ENCODE data around the gene GRIA4. TPM values are rescaled to one million over a fixed set of nuclear protein-coding genes. Genes with fewer than 3 reads are reported as not detected.

The GRIA4 gene
- polyA plus RNA-seq, 1 donor from 2014 or later = 6.3 TPM

DNA sequence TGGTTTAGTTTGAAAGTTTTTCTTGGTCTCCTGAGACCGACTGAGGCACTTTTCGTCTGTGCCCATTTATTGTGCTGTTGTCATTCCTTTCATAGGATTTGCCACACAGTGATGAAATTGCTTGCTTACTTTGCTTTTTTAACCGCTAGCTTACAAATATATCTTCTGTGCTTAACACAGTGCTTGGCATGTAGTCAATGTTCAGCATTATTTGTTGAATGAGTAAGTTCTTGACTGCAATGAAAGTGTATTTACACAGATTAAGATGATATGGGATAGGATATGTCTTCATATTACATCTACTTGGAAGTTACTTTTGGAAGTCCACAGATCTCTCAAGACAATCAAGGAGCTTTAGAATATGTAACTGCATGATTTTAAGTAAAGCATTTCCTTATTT is 91.2 kb downstream of the GRIA4 start:
- Histone ChIP-seq H3K27me3 (ENCODE audit: insufficient read depth, low read depth, low read length) (no peaks in the 10 kb centered on the region), H3K9me2 (ENCODE audit: insufficient read depth, low read length) (no peaks in the 10 kb centered on the region), H3F3A (ENCODE audit: insufficient read depth, low read length, poor library complexity, severe bottlenecking) (no peaks in the 10 kb centered on the region), H3K4me2 (ENCODE audit: low read length) (no peak overlapping the region), H3K27ac (ENCODE audit: low read length) (no peak overlapping the region), H3K36me3 (ENCODE audit: insufficient read depth, low read length) (no peaks in the 10 kb centered on the region), H3K4me3 (ENCODE audit: low read length) (no peak overlapping the region), H3K9ac (ENCODE audit: low read length) (no peak overlapping the region), H3K79me2 (replicated peaks; ENCODE audit: insufficient read depth, low read length) (no peaks in the 10 kb centered on the region), H4K20me1 (ENCODE audit: insufficient read depth) (no peaks in the 10 kb centered on the region), H3K9me3 (ENCODE audit: low read length) (no peaks in the 10 kb centered on the region), H2AFZ (ENCODE audit: low read depth, low read length) (no peak overlapping the region)
- TF ChIP-seq RAD21 (conservative IDR thresholded peaks at IDR 0.05) (no peak), SMC3 (conservative IDR thresholded peaks at IDR 0.05; ENCODE audit: poor library complexity) (no peak), MXI1 (conservative IDR thresholded peaks at IDR 0.05; ENCODE audit: poor library complexity, severe bottlenecking) (no peak), EP300 (conservative IDR thresholded peaks at IDR 0.05; ENCODE audit: poor library complexity, severe bottlenecking) (no peak), POLR2AphosphoS5 (IDR thresholded peaks at IDR 0.05) (no peak), TAF1 (IDR thresholded peaks at IDR 0.05; ENCODE audit: low read depth) (no peak), EZH2 (IDR thresholded peaks at IDR 0.05; ENCODE audit: borderline replicate concordance, insufficient read depth, low read length, poor library complexity, severe bottlenecking) (no peak)
- TF ChIP-seq, protein P1, sequence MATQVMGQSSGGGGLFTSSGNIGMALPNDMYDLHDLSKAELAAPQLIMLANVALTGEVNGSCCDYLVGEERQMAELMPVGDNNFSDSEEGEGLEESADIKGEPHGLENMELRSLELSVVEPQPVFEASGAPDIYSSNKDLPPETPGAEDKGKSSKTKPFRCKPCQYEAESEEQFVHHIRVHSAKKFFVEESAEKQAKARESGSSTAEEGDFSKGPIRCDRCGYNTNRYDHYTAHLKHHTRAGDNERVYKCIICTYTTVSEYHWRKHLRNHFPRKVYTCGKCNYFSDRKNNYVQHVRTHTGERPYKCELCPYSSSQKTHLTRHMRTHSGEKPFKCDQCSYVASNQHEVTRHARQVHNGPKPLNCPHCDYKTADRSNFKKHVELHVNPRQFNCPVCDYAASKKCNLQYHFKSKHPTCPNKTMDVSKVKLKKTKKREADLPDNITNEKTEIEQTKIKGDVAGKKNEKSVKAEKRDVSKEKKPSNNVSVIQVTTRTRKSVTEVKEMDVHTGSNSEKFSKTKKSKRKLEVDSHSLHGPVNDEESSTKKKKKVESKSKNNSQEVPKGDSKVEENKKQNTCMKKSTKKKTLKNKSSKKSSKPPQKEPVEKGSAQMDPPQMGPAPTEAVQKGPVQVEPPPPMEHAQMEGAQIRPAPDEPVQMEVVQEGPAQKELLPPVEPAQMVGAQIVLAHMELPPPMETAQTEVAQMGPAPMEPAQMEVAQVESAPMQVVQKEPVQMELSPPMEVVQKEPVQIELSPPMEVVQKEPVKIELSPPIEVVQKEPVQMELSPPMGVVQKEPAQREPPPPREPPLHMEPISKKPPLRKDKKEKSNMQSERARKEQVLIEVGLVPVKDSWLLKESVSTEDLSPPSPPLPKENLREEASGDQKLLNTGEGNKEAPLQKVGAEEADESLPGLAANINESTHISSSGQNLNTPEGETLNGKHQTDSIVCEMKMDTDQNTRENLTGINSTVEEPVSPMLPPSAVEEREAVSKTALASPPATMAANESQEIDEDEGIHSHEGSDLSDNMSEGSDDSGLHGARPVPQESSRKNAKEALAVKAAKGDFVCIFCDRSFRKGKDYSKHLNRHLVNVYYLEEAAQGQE (IDR thresholded peaks at IDR 0.05; ENCODE audit: borderline replicate concordance) = no peak
- TF ChIP-seq, protein P2, sequence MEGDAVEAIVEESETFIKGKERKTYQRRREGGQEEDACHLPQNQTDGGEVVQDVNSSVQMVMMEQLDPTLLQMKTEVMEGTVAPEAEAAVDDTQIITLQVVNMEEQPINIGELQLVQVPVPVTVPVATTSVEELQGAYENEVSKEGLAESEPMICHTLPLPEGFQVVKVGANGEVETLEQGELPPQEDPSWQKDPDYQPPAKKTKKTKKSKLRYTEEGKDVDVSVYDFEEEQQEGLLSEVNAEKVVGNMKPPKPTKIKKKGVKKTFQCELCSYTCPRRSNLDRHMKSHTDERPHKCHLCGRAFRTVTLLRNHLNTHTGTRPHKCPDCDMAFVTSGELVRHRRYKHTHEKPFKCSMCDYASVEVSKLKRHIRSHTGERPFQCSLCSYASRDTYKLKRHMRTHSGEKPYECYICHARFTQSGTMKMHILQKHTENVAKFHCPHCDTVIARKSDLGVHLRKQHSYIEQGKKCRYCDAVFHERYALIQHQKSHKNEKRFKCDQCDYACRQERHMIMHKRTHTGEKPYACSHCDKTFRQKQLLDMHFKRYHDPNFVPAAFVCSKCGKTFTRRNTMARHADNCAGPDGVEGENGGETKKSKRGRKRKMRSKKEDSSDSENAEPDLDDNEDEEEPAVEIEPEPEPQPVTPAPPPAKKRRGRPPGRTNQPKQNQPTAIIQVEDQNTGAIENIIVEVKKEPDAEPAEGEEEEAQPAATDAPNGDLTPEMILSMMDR (IDR thresholded peaks at IDR 0.05; ENCODE audit: poor library complexity, severe bottlenecking) = no peak

DNA sequence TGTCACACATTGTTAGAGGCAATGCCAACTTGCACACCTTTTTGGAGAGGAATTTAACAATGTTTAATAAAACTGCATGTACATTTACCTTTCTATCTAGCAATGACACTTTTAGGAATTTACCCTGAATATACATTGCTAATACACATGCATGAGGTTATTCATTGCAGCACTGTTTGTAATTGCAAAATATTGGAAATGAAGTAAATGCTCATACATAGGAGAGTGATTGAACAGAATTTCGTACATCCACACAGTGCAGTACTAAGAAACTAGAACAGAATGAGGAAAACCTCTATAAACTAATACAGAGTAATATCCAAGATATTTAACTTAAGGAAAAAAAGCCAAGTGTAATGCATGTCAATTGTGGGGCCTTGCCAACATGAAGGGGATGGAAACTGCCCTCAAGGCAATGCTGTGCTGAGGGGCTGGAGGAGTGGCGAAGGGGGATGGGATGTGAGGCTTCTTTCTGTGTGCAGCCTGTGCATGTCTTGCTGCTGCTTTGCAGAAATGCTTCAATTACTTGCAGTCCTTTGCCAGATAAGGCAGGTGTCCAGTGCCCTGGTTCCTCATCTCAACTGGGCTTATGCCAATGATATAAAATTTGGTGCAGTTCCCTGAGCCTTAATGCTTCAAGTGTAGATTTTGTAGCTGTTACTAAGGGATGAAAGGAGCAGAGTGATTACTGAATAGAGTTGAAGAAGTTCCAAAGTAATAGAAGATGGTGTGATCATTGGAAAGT is 96.1 kb downstream of the GRIA4 start:
- no peaks in the 10 kb centered on the region for H3K9me3 ChIP-seq (ENCODE audit: low read length)
- no peaks in the 10 kb centered on the region for H3K36me3 ChIP-seq (ENCODE audit: insufficient read depth, low read length)
- H4K20me1 ChIP-seq (ENCODE audit: insufficient read depth) = no peaks in the 10 kb centered on the region
- no peak overlapping the region for H3K4me3 ChIP-seq (ENCODE audit: low read length)
- H3F3A ChIP-seq (ENCODE audit: insufficient read depth, low read length, poor library complexity, severe bottlenecking) = no peaks in the 10 kb centered on the region
- H3K4me2 ChIP-seq (ENCODE audit: low read length) = no peak overlapping the region
- H3K9me2 ChIP-seq (ENCODE audit: insufficient read depth, low read length) = no peaks in the 10 kb centered on the region
- no peak overlapping the region for H2AFZ ChIP-seq (ENCODE audit: low read depth, low read length)
- no peaks in the 10 kb centered on the region for H3K79me2 ChIP-seq (replicated peaks; ENCODE audit: insufficient read depth, low read length)
- no peak for TF ChIP-seq SMC3 (conservative IDR thresholded peaks at IDR 0.05; ENCODE audit: poor library complexity)
- TF ChIP-seq EP300 (conservative IDR thresholded peaks at IDR 0.05; ENCODE audit: poor library complexity, severe bottlenecking) = no peak
- no peak for TF ChIP-seq EZH2 (IDR thresholded peaks at IDR 0.05; ENCODE audit: borderline replicate concordance, insufficient read depth, low read length, poor library complexity, severe bottlenecking)
- TF ChIP-seq, protein P2 (IDR thresholded peaks at IDR 0.05; ENCODE audit: poor library complexity, severe bottlenecking) = no peak
- TF ChIP-seq MXI1 (conservative IDR thresholded peaks at IDR 0.05; ENCODE audit: poor library complexity, severe bottlenecking) = no peak
- TF ChIP-seq TAF1 (IDR thresholded peaks at IDR 0.05; ENCODE audit: low read depth) = no peak
- TF ChIP-seq RAD21 (conservative IDR thresholded peaks at IDR 0.05) = no peak
- no peak for TF ChIP-seq POLR2AphosphoS5 (IDR thresholded peaks at IDR 0.05)
- TF ChIP-seq, protein P1 (IDR thresholded peaks at IDR 0.05; ENCODE audit: borderline replicate concordance) = no peak
- H3K9ac ChIP-seq (ENCODE audit: low read length) = no peak overlapping the region
- no peak overlapping the region for H3K27ac ChIP-seq (ENCODE audit: low read length)
- no peaks in the 10 kb centered on the region for H3K27me3 ChIP-seq (ENCODE audit: insufficient read depth, low read depth, low read length)

Measured in neural cell (in vitro differentiated cells).